Kidney capillary endothelial cell (primary cell): ENCODE measurements around the gene ANTXRL.
"Not testable (repeated sequence)": the region's sequence is repeated elsewhere in the genome, so short reads cannot be mapped to it uniquely, and the experiment has no call there.

Experiments
- DNase-seq: peaks from one replicate; pipeline ENCODE4 v3.0.0-alpha.2; 2018; ENCODE audit warnings: low spot score

Gene ANTXRL

GRCh38 chr10:46273506-46274477 is 13.0 kb upstream of the ANTXRL start:
- no peak for DNase-seq

- DNase-seq, result no peak
Measured at GRCh38 chr10:46277840-46278239, 9.0 kb upstream of the ANTXRL start.

GRCh38 chr10:46282421-46282831 is 4.4 kb upstream of the ANTXRL start:
- DNase-seq, result not testable (repeated sequence)

- peak; percentile 28 for DNase-seq
Measured at GRCh38 chr10:46282842-46283574, 3.8 kb upstream of the ANTXRL start.

- DNase-seq, result no peak
Measured at GRCh38 chr10:46283580-46284285, 3.1 kb upstream of the ANTXRL start.

- peak; percentile 55 for DNase-seq
Measured at GRCh38 chr10:46284286-46285229, 2.2 kb upstream of the ANTXRL start.

GRCh38 chr10:46285300-46285699 is 1.5 kb upstream of the ANTXRL start:
- DNase-seq, result no peak

- DNase-seq, result no peak
Measured at GRCh38 chr10:46285966-46286620, 704 bp upstream of the ANTXRL start.

- DNase-seq, result no peak
Measured at GRCh38 chr10:46287846-46288477, 1.2 kb downstream of the ANTXRL start.

GRCh38 chr10:46288601-46289206 is 1.9 kb downstream of the ANTXRL start:
- no peak for DNase-seq

GRCh38 chr10:46289209-46289810 is 2.5 kb downstream of the ANTXRL start:
- no peak for DNase-seq

- DNase-seq, result no peak
Measured at GRCh38 chr10:46290101-46290886, 3.5 kb downstream of the ANTXRL start.

GRCh38 chr10:46291817-46292572 is 5.2 kb downstream of the ANTXRL start:
- DNase-seq, result peak; percentile 7

- DNase-seq, result no peak
Measured at GRCh38 chr10:46292573-46293023, 5.8 kb downstream of the ANTXRL start.

- no peak for DNase-seq
Measured at GRCh38 chr10:46293228-46293627, 6.4 kb downstream of the ANTXRL start.

GRCh38 chr10:46293832-46294640 is 7.2 kb downstream of the ANTXRL start:
- DNase-seq, result no peak
